ENCODE results near the gene SERPINE3.

DNA sequence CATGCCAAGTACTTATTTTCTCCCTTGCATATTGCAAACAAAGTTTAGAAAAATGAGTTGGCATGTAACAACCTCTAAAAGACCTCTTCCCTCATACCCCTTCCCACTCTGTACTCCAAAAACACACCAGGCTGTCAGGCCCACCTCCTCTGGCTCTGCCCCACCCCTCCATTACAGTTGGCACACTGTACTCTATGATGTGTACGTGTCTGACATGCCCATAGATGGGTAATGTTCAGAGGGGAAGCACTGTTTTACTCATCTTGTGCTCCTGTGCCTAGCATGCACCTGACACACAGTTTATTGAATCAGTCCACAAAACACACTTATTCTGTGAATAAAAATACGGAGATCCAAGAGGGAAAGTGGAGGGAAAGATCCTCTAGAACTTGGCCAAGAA lies 45.6 kb downstream of the SERPINE3 start:
- TF ChIP-seq POLR2A (IDR thresholded peaks at IDR 0.05; ENCODE audit: low read depth, low read length) (no peak), POU2F2 (IDR thresholded peaks at IDR 0.05; ENCODE audit: low read depth, low read length) (no peak), POLR2AphosphoS5 (IDR thresholded peaks at IDR 0.05; ENCODE audit: low read depth, low read length) (no peak)

Data from GM12891 (cell line).